Measurements from ENCODE around the gene TMEM109.

DNA sequence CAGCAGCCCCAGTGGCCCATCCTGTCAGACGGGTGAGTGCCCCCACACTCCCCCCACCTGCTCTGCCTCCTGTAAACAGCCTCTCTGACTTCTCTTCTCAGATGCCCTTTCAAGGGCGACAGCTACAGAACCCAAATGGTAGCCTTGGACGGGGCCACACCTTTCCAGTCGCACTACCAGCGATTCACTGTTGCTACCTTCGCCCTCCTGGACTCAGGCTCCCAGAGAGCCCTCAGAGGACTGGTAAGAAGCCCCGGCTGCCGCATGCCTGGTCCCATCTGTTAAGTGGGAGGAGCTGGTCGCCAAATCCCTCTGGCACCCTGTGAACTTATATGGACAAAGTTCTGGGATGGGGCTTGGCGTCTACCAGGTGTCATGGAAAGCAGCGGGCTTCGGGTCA is 40.4 kb upstream of the TMEM109 start:
- TF ChIP-seq, protein P1, sequence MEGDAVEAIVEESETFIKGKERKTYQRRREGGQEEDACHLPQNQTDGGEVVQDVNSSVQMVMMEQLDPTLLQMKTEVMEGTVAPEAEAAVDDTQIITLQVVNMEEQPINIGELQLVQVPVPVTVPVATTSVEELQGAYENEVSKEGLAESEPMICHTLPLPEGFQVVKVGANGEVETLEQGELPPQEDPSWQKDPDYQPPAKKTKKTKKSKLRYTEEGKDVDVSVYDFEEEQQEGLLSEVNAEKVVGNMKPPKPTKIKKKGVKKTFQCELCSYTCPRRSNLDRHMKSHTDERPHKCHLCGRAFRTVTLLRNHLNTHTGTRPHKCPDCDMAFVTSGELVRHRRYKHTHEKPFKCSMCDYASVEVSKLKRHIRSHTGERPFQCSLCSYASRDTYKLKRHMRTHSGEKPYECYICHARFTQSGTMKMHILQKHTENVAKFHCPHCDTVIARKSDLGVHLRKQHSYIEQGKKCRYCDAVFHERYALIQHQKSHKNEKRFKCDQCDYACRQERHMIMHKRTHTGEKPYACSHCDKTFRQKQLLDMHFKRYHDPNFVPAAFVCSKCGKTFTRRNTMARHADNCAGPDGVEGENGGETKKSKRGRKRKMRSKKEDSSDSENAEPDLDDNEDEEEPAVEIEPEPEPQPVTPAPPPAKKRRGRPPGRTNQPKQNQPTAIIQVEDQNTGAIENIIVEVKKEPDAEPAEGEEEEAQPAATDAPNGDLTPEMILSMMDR (tag by site-specific recombination; IDR thresholded peaks at IDR 0.05) = no peak
- TF ChIP-seq ZNF621 (tag by site-specific recombination; IDR thresholded peaks at IDR 0.05) (no peak), ZNF76 (tag by site-specific recombination; IDR thresholded peaks at IDR 0.05; ENCODE audit: borderline replicate concordance, low read depth) (no peak)
- TF ChIP-seq, protein P2, sequence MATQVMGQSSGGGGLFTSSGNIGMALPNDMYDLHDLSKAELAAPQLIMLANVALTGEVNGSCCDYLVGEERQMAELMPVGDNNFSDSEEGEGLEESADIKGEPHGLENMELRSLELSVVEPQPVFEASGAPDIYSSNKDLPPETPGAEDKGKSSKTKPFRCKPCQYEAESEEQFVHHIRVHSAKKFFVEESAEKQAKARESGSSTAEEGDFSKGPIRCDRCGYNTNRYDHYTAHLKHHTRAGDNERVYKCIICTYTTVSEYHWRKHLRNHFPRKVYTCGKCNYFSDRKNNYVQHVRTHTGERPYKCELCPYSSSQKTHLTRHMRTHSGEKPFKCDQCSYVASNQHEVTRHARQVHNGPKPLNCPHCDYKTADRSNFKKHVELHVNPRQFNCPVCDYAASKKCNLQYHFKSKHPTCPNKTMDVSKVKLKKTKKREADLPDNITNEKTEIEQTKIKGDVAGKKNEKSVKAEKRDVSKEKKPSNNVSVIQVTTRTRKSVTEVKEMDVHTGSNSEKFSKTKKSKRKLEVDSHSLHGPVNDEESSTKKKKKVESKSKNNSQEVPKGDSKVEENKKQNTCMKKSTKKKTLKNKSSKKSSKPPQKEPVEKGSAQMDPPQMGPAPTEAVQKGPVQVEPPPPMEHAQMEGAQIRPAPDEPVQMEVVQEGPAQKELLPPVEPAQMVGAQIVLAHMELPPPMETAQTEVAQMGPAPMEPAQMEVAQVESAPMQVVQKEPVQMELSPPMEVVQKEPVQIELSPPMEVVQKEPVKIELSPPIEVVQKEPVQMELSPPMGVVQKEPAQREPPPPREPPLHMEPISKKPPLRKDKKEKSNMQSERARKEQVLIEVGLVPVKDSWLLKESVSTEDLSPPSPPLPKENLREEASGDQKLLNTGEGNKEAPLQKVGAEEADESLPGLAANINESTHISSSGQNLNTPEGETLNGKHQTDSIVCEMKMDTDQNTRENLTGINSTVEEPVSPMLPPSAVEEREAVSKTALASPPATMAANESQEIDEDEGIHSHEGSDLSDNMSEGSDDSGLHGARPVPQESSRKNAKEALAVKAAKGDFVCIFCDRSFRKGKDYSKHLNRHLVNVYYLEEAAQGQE (tag by site-specific recombination; IDR thresholded peaks at IDR 0.05) = no peak
- TF ChIP-seq, protein P3, sequence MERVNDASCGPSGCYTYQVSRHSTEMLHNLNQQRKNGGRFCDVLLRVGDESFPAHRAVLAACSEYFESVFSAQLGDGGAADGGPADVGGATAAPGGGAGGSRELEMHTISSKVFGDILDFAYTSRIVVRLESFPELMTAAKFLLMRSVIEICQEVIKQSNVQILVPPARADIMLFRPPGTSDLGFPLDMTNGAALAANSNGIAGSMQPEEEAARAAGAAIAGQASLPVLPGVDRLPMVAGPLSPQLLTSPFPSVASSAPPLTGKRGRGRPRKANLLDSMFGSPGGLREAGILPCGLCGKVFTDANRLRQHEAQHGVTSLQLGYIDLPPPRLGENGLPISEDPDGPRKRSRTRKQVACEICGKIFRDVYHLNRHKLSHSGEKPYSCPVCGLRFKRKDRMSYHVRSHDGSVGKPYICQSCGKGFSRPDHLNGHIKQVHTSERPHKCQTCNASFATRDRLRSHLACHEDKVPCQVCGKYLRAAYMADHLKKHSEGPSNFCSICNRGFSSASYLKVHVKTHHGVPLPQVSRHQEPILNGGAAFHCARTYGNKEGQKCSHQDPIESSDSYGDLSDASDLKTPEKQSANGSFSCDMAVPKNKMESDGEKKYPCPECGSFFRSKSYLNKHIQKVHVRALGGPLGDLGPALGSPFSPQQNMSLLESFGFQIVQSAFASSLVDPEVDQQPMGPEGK (tag by site-specific recombination; IDR thresholded peaks at IDR 0.05) = no peak

Data from HEK293 (cell line).